Stimulated activated CD8-positive, alpha-beta memory T cell treated with anti-CD3 and anti-CD28 coated beads, Interleukin-15, amount 100 ng/mL, for 4 hours (primary cell): Measurements from ENCODE around the gene BUB3.

ENCODE experiments used
- DNase-seq, 2 donors: peaks; one replicate each; pipeline ENCODE4 v3.0.0-alpha.2; 2020; ENCODE audit warnings: low read depth in 2 of 2

The BUB3 gene

GRCh38 chr10:123204127-123204461 is 49.9 kb downstream of the BUB3 start:
- DNase-seq, result no peak

- no peak for DNase-seq
These were observed 50.8 kb downstream of the BUB3 start for GRCh38 chr10:123205041-123205440.

GRCh38 chr10:123212063-123212462 is 57.9 kb downstream of the BUB3 start:
- DNase-seq, result no peak

- no peak for DNase-seq
These were observed 58.4 kb downstream of the BUB3 start for GRCh38 chr10:123212640-123213039.

GRCh38 chr10:123213192-123213591 is 59.0 kb downstream of the BUB3 start:
- DNase-seq, result no peak
